GM23338 (cell line): Measurements from ENCODE around the gene SOHLH2. TPM values are rescaled to one million over a fixed set of nuclear protein-coding genes. Genes with fewer than 3 reads are reported as not detected.

Experiments
- ATAC-seq: fragments of 200-7000 bp; cut with Tn5 transposase; 3 replicates; pipeline ENCODE4 v1.9.1; 2020
- DNase-seq: peaks from one replicate; pipeline ENCODE4 v3.0.0-alpha.2; 2015; ENCODE audit warnings: low spot score
- H2AFZ ChIP-seq: fragments of 200-600 bp; sonication (generic); 2 replicates; pipeline ENCODE4 v1.8.0; 2016; ENCODE audit warnings: antibody characterized with exemption, mild to moderate bottlenecking, moderate library complexity
- H3F3A ChIP-seq: fragments of 200-600 bp; sonication (generic); replicated peaks from 2 replicates; pipeline ENCODE4 v1.8.0; 2017; ENCODE audit warnings: antibody characterized with exemption, mixed run types, low read depth
- H3K27ac ChIP-seq: fragments of 200-600 bp; sonication (generic); 2 replicates; pipeline ENCODE4 v1.6.1; 2016; ENCODE audit warnings: low read depth
- H3K27me3 ChIP-seq: fragments of 200-600 bp; sonication (generic); 2 replicates; pipeline ENCODE4 v1.8.0; 2016; ENCODE audit warnings: mild to moderate bottlenecking, mixed run types, moderate library complexity; ENCODE audit not compliant: insufficient read depth
- H3K36me3 ChIP-seq: fragments of 200-600 bp; sonication (generic); 2 replicates; pipeline ENCODE4 v1.8.0; 2016; ENCODE audit warnings: mild to moderate bottlenecking; ENCODE audit not compliant: insufficient read depth
- H3K4me1 ChIP-seq: fragments of 200-600 bp; sonication (generic); 2 replicates; pipeline ENCODE4 v1.8.0; 2016; ENCODE audit warnings: mild to moderate bottlenecking, moderate library complexity; ENCODE audit not compliant: insufficient read depth
- H3K4me2 ChIP-seq: fragments of 200-600 bp; sonication (generic); 2 replicates; pipeline ENCODE4 v1.7.1; 2017; ENCODE audit warnings: mixed run types
- H3K4me3 ChIP-seq: fragments of 200-600 bp; sonication (generic); 2 replicates; pipeline ENCODE4 v1.6.1; 2016; ENCODE audit warnings: mixed run types
- H3K79me2 ChIP-seq: fragments of 200-600 bp; sonication (generic); replicated peaks from 2 replicates; pipeline ENCODE4 v1.8.0; 2017; ENCODE audit warnings: mild to moderate bottlenecking; ENCODE audit not compliant: insufficient read depth
- H3K9me2 ChIP-seq: fragments of 200-600 bp; sonication (generic); 2 replicates; pipeline ENCODE4 v1.8.0; 2017; ENCODE audit not compliant: insufficient read depth
- H4K20me1 ChIP-seq: fragments of 200-600 bp; sonication (generic); replicated peaks from 2 replicates; pipeline ENCODE4 v1.8.0; 2017; ENCODE audit warnings: mild to moderate bottlenecking; ENCODE audit not compliant: insufficient read depth
- H3K27ac Mint-ChIP-seq: 2 replicates; pipeline ENCODE4 v1.8.0; 2020; ENCODE audit warnings: inconsistent platforms, mild to moderate bottlenecking, moderate library complexity, mixed read lengths
- H3K27me3 Mint-ChIP-seq: 3 replicates; pipeline ENCODE4 v1.8.0; 2022; ENCODE audit warnings: low read depth, mild to moderate bottlenecking, moderate library complexity, mixed read lengths, inconsistent platforms; ENCODE audit not compliant: insufficient read depth, poor library complexity
- H3K36me3 Mint-ChIP-seq: 3 replicates; pipeline ENCODE4 v1.8.0; 2021; ENCODE audit warnings: low read depth, mild to moderate bottlenecking, inconsistent platforms, moderate library complexity, mixed read lengths
- H3K4me1 Mint-ChIP-seq: 3 replicates; pipeline ENCODE4 v1.8.0; 2020; ENCODE audit warnings: mild to moderate bottlenecking, inconsistent platforms, mixed read lengths
- H3K4me3 Mint-ChIP-seq: 3 replicates; pipeline ENCODE4 v1.8.0; 2021; ENCODE audit warnings: moderate library complexity, mild to moderate bottlenecking, inconsistent platforms, mixed read lengths
- H3K9me3 Mint-ChIP-seq: 3 replicates; pipeline ENCODE4 v1.8.0; 2020; ENCODE audit warnings: moderate library complexity, mild to moderate bottlenecking, inconsistent platforms, mixed read lengths
- CREB1 ChIP-seq: fragments of 250-450 bp; sonication (Bioruptor Pico); IDR thresholded peaks from 2 replicates; pipeline ENCODE4 v1.5.0; 2020; ENCODE audit warnings: low read depth, mild to moderate bottlenecking, moderate library complexity
- CTCF ChIP-seq, 2 experiments: fragments of 200-600 bp in 1 of 2; sonication (generic) in 1 of 2; conservative IDR thresholded peaks; 2 replicates each; pipeline versions ENCODE4 v1.5.1 to v1.6.1; 2016 to 2017; ENCODE audit warnings: antibody characterized with exemption in 2 of 2, low read depth in 2 of 2, mild to moderate bottlenecking in 2 of 2, moderate library complexity in 1 of 2
- EZH2 ChIP-seq: fragments of 200-600 bp; sonication (generic); IDR thresholded peaks from one replicate; pipeline ENCODE4 v1.8.0; 2017; ENCODE audit warnings: antibody characterized with exemption, mild to moderate bottlenecking, low read depth; ENCODE audit not compliant: unreplicated experiment
- EZH2phosphoT487 ChIP-seq: fragments of 200-600 bp; sonication (generic); IDR thresholded peaks from one replicate; pipeline ENCODE4 v1.8.1; 2018; ENCODE audit warnings: antibody characterized with exemption; ENCODE audit not compliant: unreplicated experiment
- JUNB ChIP-seq: IDR thresholded peaks from one replicate; pipeline ENCODE4 v1.6.1; 2016; ENCODE audit warnings: antibody characterized with exemption; ENCODE audit not compliant: unreplicated experiment
- NANOG ChIP-seq: IDR thresholded peaks from 2 replicates; pipeline ENCODE4 v1.6.1; 2016; ENCODE audit warnings: antibody characterized with exemption, borderline replicate concordance
- POLR2AphosphoS5 ChIP-seq: IDR thresholded peaks from 2 replicates; pipeline ENCODE4 v1.6.1; 2016; ENCODE audit warnings: antibody characterized with exemption, low read depth
- REST ChIP-seq: IDR thresholded peaks from one replicate; pipeline ENCODE4 v1.6.1; 2018; ENCODE audit warnings: antibody characterized with exemption; ENCODE audit not compliant: unreplicated experiment
- STAT1 ChIP-seq: IDR thresholded peaks from one replicate; pipeline ENCODE4 v1.6.1; 2016; ENCODE audit warnings: antibody characterized with exemption; ENCODE audit not compliant: unreplicated experiment
- ZNF114 ChIP-seq: fragments of 250-450 bp; sonication (Bioruptor Pico); IDR thresholded peaks from 2 replicates; pipeline ENCODE4 v1.5.0; 2020; ENCODE audit warnings: mild to moderate bottlenecking, moderate library complexity
- ZNF331 ChIP-seq: fragments of 250-450 bp; sonication (Bioruptor Pico); IDR thresholded peaks from 2 replicates; pipeline ENCODE4 v1.5.0; 2020; ENCODE audit warnings: low read depth, mild to moderate bottlenecking, moderate library complexity
- ZNF462 ChIP-seq: fragments of 250-450 bp; sonication (Bioruptor Pico); IDR thresholded peaks from 2 replicates; pipeline ENCODE4 v1.5.0; 2020; ENCODE audit warnings: mild to moderate bottlenecking, moderate library complexity
- polyA plus RNA-seq: library from polyadenylated mRNA; unstranded; fragments of >200 nt; fragmentation: Nextera tagmentation; extraction: Ambion mirVana; gene quantifications from 2 replicates; pipeline ENCODE4 v1.2.1, GENCODE V29; 2016
- total RNA-seq: library from RNA; depleted of rRNA; stranded (reverse); fragments of >200 nt; shearing (Covaris generic); gene quantifications from 2 replicates; pipeline ENCODE4 v1.2.3, GENCODE V29; 2014
- TF ChIP-seq, protein P1 (sequence below): IDR thresholded peaks from 2 replicates; pipeline ENCODE4 v1.6.1; 2016; ENCODE audit warnings: antibody characterized with exemption

SOHLH2 gene
- total and polyA plus RNA-seq, 2 experiments from 2014 or later = 1.8 to 2.8 TPM

- no peak for DNase-seq
- no peak for ATAC-seq
- Histone ChIP-seq H3K4me2 (no peak overlapping the region), H4K20me1 (no peaks in the 10 kb centered on the region), H3K27ac (no peak overlapping the region), H3K4me1 (peaks cover 7% of the 10 kb centered on the region; the same call in 1 of the 2 replicates), H3F3A (no peaks in the 10 kb centered on the region), H3K36me3 (0 out of 2 replicates have a peak, but pooled peaks cover 3% of the 10 kb centered on the region), H2AFZ (no peak overlapping the region), H3K27me3 (peaks cover 11% of the 10 kb centered on the region; the same call in 1 of the 2 replicates), H3K4me3 (no peak overlapping the region), H3K9me2 (peaks cover 6% of the 10 kb centered on the region; the same call in 1 of the 2 replicates), H3K79me2 (no peaks in the 10 kb centered on the region)
- TF ChIP-seq CTCF (conservative IDR thresholded peaks at IDR 0.05; ENCODE audit: low read depth in 2 of 2) (no peak), CREB1 (CRISPR knock-in tag) (no peak), REST (no peak), EZH2phosphoT487 (no peak), JUNB (no peak), NANOG (no peak), ZNF331 (CRISPR knock-in tag) (no peak), POLR2AphosphoS5 (no peak), ZNF114 (CRISPR knock-in tag) (no peak), EZH2 (no peak), STAT1 (no peak), ZNF462 (CRISPR knock-in tag) (no peak)
- TF ChIP-seq, protein P1, sequence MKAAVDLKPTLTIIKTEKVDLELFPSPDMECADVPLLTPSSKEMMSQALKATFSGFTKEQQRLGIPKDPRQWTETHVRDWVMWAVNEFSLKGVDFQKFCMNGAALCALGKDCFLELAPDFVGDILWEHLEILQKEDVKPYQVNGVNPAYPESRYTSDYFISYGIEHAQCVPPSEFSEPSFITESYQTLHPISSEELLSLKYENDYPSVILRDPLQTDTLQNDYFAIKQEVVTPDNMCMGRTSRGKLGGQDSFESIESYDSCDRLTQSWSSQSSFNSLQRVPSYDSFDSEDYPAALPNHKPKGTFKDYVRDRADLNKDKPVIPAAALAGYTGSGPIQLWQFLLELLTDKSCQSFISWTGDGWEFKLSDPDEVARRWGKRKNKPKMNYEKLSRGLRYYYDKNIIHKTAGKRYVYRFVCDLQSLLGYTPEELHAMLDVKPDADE = no peak
- H3K4me3 Mint-ChIP-seq = no peak overlapping the region
- peaks cover 6% of the 10 kb centered on the region; the same call in 2 of the 3 replicates for H3K4me1 Mint-ChIP-seq
- H3K9me3 Mint-ChIP-seq = peaks cover 4% of the 10 kb centered on the region; the same call in 2 of the 3 replicates
- no peak overlapping the region for H3K27ac Mint-ChIP-seq
- H3K36me3 Mint-ChIP-seq = no peaks in the 10 kb centered on the region; the same call in 1 of the 3 replicates
- peaks cover 5% of the 10 kb centered on the region for H3K27me3 Mint-ChIP-seq
These were observed 62.8 kb downstream of the SOHLH2 start for GRCh38 chr13:36151591-36151990.
